GM23338 (cell line): ENCODE results near the gene DAD1. TPM values are rescaled to one million over a fixed set of nuclear protein-coding genes. Genes with fewer than 3 reads are reported as not detected.

Experiments
- ATAC-seq: fragments of 200-7000 bp; cut with Tn5 transposase; 3 replicates; pipeline ENCODE4 v1.9.1; 2020
- DNase-seq: peaks from one replicate; pipeline ENCODE4 v3.0.0-alpha.2; 2015; ENCODE audit warnings: low spot score
- H2AFZ ChIP-seq: fragments of 200-600 bp; sonication (generic); 2 replicates; pipeline ENCODE4 v1.8.0; 2016; ENCODE audit warnings: antibody characterized with exemption, mild to moderate bottlenecking, moderate library complexity
- H3F3A ChIP-seq: fragments of 200-600 bp; sonication (generic); replicated peaks from 2 replicates; pipeline ENCODE4 v1.8.0; 2017; ENCODE audit warnings: antibody characterized with exemption, mixed run types, low read depth
- H3K27ac ChIP-seq: fragments of 200-600 bp; sonication (generic); 2 replicates; pipeline ENCODE4 v1.6.1; 2016; ENCODE audit warnings: low read depth
- H3K27me3 ChIP-seq: fragments of 200-600 bp; sonication (generic); 2 replicates; pipeline ENCODE4 v1.8.0; 2016; ENCODE audit warnings: mild to moderate bottlenecking, mixed run types, moderate library complexity; ENCODE audit not compliant: insufficient read depth
- H3K36me3 ChIP-seq: fragments of 200-600 bp; sonication (generic); 2 replicates; pipeline ENCODE4 v1.8.0; 2016; ENCODE audit warnings: mild to moderate bottlenecking; ENCODE audit not compliant: insufficient read depth
- H3K4me1 ChIP-seq: fragments of 200-600 bp; sonication (generic); 2 replicates; pipeline ENCODE4 v1.8.0; 2016; ENCODE audit warnings: mild to moderate bottlenecking, moderate library complexity; ENCODE audit not compliant: insufficient read depth
- H3K4me2 ChIP-seq: fragments of 200-600 bp; sonication (generic); 2 replicates; pipeline ENCODE4 v1.7.1; 2017; ENCODE audit warnings: mixed run types
- H3K4me3 ChIP-seq: fragments of 200-600 bp; sonication (generic); 2 replicates; pipeline ENCODE4 v1.6.1; 2016; ENCODE audit warnings: mixed run types
- H3K79me2 ChIP-seq: fragments of 200-600 bp; sonication (generic); replicated peaks from 2 replicates; pipeline ENCODE4 v1.8.0; 2017; ENCODE audit warnings: mild to moderate bottlenecking; ENCODE audit not compliant: insufficient read depth
- H3K9me2 ChIP-seq: fragments of 200-600 bp; sonication (generic); 2 replicates; pipeline ENCODE4 v1.8.0; 2017; ENCODE audit not compliant: insufficient read depth
- H4K20me1 ChIP-seq: fragments of 200-600 bp; sonication (generic); replicated peaks from 2 replicates; pipeline ENCODE4 v1.8.0; 2017; ENCODE audit warnings: mild to moderate bottlenecking; ENCODE audit not compliant: insufficient read depth
- H3K27ac Mint-ChIP-seq: 2 replicates; pipeline ENCODE4 v1.8.0; 2020; ENCODE audit warnings: inconsistent platforms, mild to moderate bottlenecking, moderate library complexity, mixed read lengths
- H3K27me3 Mint-ChIP-seq: 3 replicates; pipeline ENCODE4 v1.8.0; 2022; ENCODE audit warnings: low read depth, mild to moderate bottlenecking, moderate library complexity, mixed read lengths, inconsistent platforms; ENCODE audit not compliant: insufficient read depth, poor library complexity
- H3K36me3 Mint-ChIP-seq: 3 replicates; pipeline ENCODE4 v1.8.0; 2021; ENCODE audit warnings: low read depth, mild to moderate bottlenecking, inconsistent platforms, moderate library complexity, mixed read lengths
- H3K4me1 Mint-ChIP-seq: 3 replicates; pipeline ENCODE4 v1.8.0; 2020; ENCODE audit warnings: mild to moderate bottlenecking, inconsistent platforms, mixed read lengths
- H3K4me3 Mint-ChIP-seq: 3 replicates; pipeline ENCODE4 v1.8.0; 2021; ENCODE audit warnings: moderate library complexity, mild to moderate bottlenecking, inconsistent platforms, mixed read lengths
- H3K9me3 Mint-ChIP-seq: 3 replicates; pipeline ENCODE4 v1.8.0; 2020; ENCODE audit warnings: moderate library complexity, mild to moderate bottlenecking, inconsistent platforms, mixed read lengths
- CTCF ChIP-seq, 2 experiments: fragments of 200-600 bp in 1 of 2; sonication (generic) in 1 of 2; conservative IDR thresholded peaks; 2 replicates each; pipeline versions ENCODE4 v1.5.1 to v1.6.1; 2016 to 2017; ENCODE audit warnings: antibody characterized with exemption in 2 of 2, low read depth in 2 of 2, mild to moderate bottlenecking in 2 of 2, moderate library complexity in 1 of 2
- EZH2 ChIP-seq: fragments of 200-600 bp; sonication (generic); IDR thresholded peaks from one replicate; pipeline ENCODE4 v1.8.0; 2017; ENCODE audit warnings: antibody characterized with exemption, mild to moderate bottlenecking, low read depth; ENCODE audit not compliant: unreplicated experiment
- EZH2phosphoT487 ChIP-seq: fragments of 200-600 bp; sonication (generic); IDR thresholded peaks from one replicate; pipeline ENCODE4 v1.8.1; 2018; ENCODE audit warnings: antibody characterized with exemption; ENCODE audit not compliant: unreplicated experiment
- JUNB ChIP-seq: IDR thresholded peaks from one replicate; pipeline ENCODE4 v1.6.1; 2016; ENCODE audit warnings: antibody characterized with exemption; ENCODE audit not compliant: unreplicated experiment
- NANOG ChIP-seq: IDR thresholded peaks from 2 replicates; pipeline ENCODE4 v1.6.1; 2016; ENCODE audit warnings: antibody characterized with exemption, borderline replicate concordance
- REST ChIP-seq: IDR thresholded peaks from one replicate; pipeline ENCODE4 v1.6.1; 2018; ENCODE audit warnings: antibody characterized with exemption; ENCODE audit not compliant: unreplicated experiment
- STAT1 ChIP-seq: IDR thresholded peaks from one replicate; pipeline ENCODE4 v1.6.1; 2016; ENCODE audit warnings: antibody characterized with exemption; ENCODE audit not compliant: unreplicated experiment
- ZNF331 ChIP-seq: fragments of 250-450 bp; sonication (Bioruptor Pico); IDR thresholded peaks from 2 replicates; pipeline ENCODE4 v1.5.0; 2020; ENCODE audit warnings: low read depth, mild to moderate bottlenecking, moderate library complexity
- polyA plus RNA-seq: library from polyadenylated mRNA; unstranded; fragments of >200 nt; fragmentation: Nextera tagmentation; extraction: Ambion mirVana; gene quantifications from 2 replicates; pipeline ENCODE4 v1.2.1, GENCODE V29; 2016
- total RNA-seq: library from RNA; depleted of rRNA; stranded (reverse); fragments of >200 nt; shearing (Covaris generic); gene quantifications from 2 replicates; pipeline ENCODE4 v1.2.3, GENCODE V29; 2014

The DAD1 gene
- total and polyA plus RNA-seq, 2 experiments from 2014 or later = 180 to 252 TPM

DNA sequence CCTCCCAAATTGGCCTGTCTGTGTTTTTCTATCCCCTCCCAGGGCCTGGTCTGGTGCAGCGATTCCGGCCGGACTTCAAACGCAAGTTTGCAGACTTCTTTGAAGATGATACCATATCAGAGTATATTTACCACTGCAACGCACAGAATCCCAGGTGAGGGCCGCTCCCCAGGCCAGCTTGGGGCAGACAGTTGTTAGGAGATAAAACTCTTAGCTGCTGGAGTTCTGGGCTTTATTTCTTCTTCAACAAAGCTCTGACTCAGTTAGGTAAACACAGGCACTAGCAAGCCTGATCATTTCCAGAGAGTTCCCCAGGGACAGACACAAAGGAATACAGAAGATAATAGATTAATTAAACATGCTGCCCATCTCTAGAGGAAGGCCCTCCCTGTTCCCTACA, 17.4 kb upstream of the DAD1 start:
- Histone ChIP-seq H3K4me3 (no peak overlapping the region), H3K79me2 (no peaks in the 10 kb centered on the region), H3K27me3 (no peaks in the 10 kb centered on the region), H4K20me1 (no peaks in the 10 kb centered on the region; the same call in 1 of the 2 replicates), H3K4me2 (no peak overlapping the region), H3K27ac (no peak overlapping the region), H3K36me3 (peaks cover 65% of the 10 kb centered on the region), H2AFZ (no peak overlapping the region), H3K4me1 (no peaks in the 10 kb centered on the region), H3K9me2 (no peaks in the 10 kb centered on the region), H3F3A (no peaks in the 10 kb centered on the region)
- no peak overlapping the region for H3K4me3 Mint-ChIP-seq
- no peaks in the 10 kb centered on the region for H3K4me1 Mint-ChIP-seq
- TF ChIP-seq EZH2 (no peak), CTCF (conservative IDR thresholded peaks at IDR 0.05; ENCODE audit: low read depth in 2 of 2) (no peak), NANOG (no peak), STAT1 (no peak), EZH2phosphoT487 (no peak), REST (no peak), ZNF331 (CRISPR knock-in tag) (no peak)
- no peak for ATAC-seq
- no peak for DNase-seq
- H3K36me3 Mint-ChIP-seq = peaks cover 91% of the 10 kb centered on the region
- H3K27me3 Mint-ChIP-seq = peaks cover 11% of the 10 kb centered on the region
- no peak overlapping the region for H3K27ac Mint-ChIP-seq
- no peaks in the 10 kb centered on the region for H3K9me3 Mint-ChIP-seq

DNA sequence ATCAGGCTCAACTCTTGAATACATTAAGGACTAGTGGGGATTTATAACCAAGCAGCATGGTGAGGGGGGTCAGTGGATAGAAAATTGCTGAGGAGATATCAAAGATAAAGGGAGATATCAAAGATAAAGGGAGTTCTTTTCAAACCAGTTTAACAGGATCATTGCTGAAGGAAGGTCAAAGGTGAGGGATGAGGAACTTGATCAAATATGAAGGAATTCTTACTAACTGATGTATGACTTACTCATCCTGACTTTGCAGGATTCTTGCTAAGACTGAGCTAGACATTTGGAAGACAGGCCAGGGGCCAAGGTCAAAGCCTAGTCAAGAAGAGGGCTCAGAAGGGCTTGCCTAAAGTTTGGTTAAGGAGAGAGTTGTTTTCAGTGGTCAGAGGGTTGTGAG, 13.8 kb upstream of the DAD1 start:
- no peak for TF ChIP-seq JUNB
- no peak for TF ChIP-seq NANOG
- no peak for TF ChIP-seq REST
- Histone ChIP-seq H3K79me2 (peaks cover 23% of the 10 kb centered on the region), H3K27me3 (no peaks in the 10 kb centered on the region), H3K4me3 (no peak overlapping the region), H3K4me1 (peaks cover 14% of the 10 kb centered on the region), H3K27ac (no peak overlapping the region), H3K9me2 (no peaks in the 10 kb centered on the region), H3K4me2 (no peak overlapping the region), H4K20me1 (no peaks in the 10 kb centered on the region; the same call in 1 of the 2 replicates), H2AFZ (no peak overlapping the region), H3F3A (no peaks in the 10 kb centered on the region), H3K36me3 (peaks cover 46% of the 10 kb centered on the region)
- Mint-ChIP-seq H3K4me1 (peaks cover 17% of the 10 kb centered on the region), H3K27ac (no peak overlapping the region), H3K9me3 (no peaks in the 10 kb centered on the region), H3K36me3 (peaks cover 71% of the 10 kb centered on the region), H3K27me3 (peaks cover 14% of the 10 kb centered on the region), H3K4me3 (no peak overlapping the region)
- no peak for DNase-seq
- no peak for ATAC-seq
